Measurements from ENCODE around the gene ANKS3. TPM values are rescaled to one million over a fixed set of nuclear protein-coding genes. Genes with fewer than 3 reads are reported as not detected.

Gene ANKS3
- total RNA-seq, 4 donors from 2014 or later, result 2.4 to 51.7 (median 33.1) TPM

Small RNA genes lying within 50 kb of the gene (microRNA-seq; reads per million reads assigned to microRNA genes)
- gene MIR6769A (ENCODE audit: borderline microRNAs expressed, borderline replicate concordance), result not detected

Small RNA genes lying within 50 kb of the gene (small RNA-seq; reads per million reads assigned to genes)
- gene MIR6769A, result 0.18 reads per million
- not detected for gene RF00017

Other genes starting within 250 kb of the ANKS3 start
- gene CDIP1, start 195.5 kb downstream of the ANKS3 start, total RNA-seq, result 10 to 100 TPM in 2 of 4 donors, 1 to 10 TPM in 2; 5.0 to 40.6 (median 11.1) TPM
- gene C16orf96, start 177.9 kb downstream of the ANKS3 start, total RNA-seq, result under 1 TPM in 3 of 4 donors, not detected in 1; 0.26 to 0.35 (median 0.30) TPM
- gene UBALD1, start 119.4 kb downstream of the ANKS3 start, total RNA-seq, result 10 to 100 TPM in 2 of 4 donors, 1 to 10 TPM in 1, not detected in 1; 2.8 to 31.1 (median 23.5) TPM
- gene MGRN1, start 109.4 kb downstream of the ANKS3 start, total RNA-seq, result 100 to 1,000 TPM in 1 of 4 donors, 10 to 100 TPM in 3; 19.0 to 107 (median 68.6) TPM
- gene NUDT16L1, start 40.7 kb downstream of the ANKS3 start, total RNA-seq, result 10 to 100 TPM; 15.4 to 48.3 (median 33.1) TPM
- 1 to 10 TPM in 1 of 4 donors, under 1 TPM in 1, not detected in 2; 0.67 to 3.5 TPM for gene DNAAF8, start 266 bp upstream of the ANKS3 start, total RNA-seq
- gene ZNF500, start 32.9 kb upstream of the ANKS3 start, total RNA-seq, result 10 to 100 TPM; 11.0 to 31.2 (median 20.2) TPM
- not detected for gene SEPTIN12, start 54.1 kb upstream of the ANKS3 start, total RNA-seq
- 1 to 10 TPM in 1 of 4 donors, not detected in 3; 4.6 TPM for gene SMIM22, start 61.1 kb upstream of the ANKS3 start, total RNA-seq
- gene ROGDI, start 68.4 kb upstream of the ANKS3 start, total RNA-seq, result 10 to 100 TPM in 3 of 4 donors, 1 to 10 TPM in 1; 7.9 to 70.6 (median 21.5) TPM
- gene GLYR1, start 113.0 kb upstream of the ANKS3 start, total RNA-seq, result 10 to 100 TPM; 26.6 to 86.3 (median 47.1) TPM
- 10 to 100 TPM in 3 of 4 donors, 1 to 10 TPM in 1; 4.9 to 56.2 (median 33.4) TPM for gene UBN1, start 113.2 kb upstream of the ANKS3 start, total RNA-seq
- 10 to 100 TPM in 3 of 4 donors, 1 to 10 TPM in 1; 8.7 to 39.6 (median 15.2) TPM for gene PPL, start 202.9 kb upstream of the ANKS3 start, total RNA-seq
- 1 to 10 TPM in 1 of 4 donors, under 1 TPM in 1, not detected in 2; 0.28 to 2.0 TPM for gene SEC14L5, start 224.1 kb upstream of the ANKS3 start, total RNA-seq